GM19238 (cell line): Measurements from ENCODE around the gene CEP70.
"Not testable (repeated sequence)": the region's sequence is repeated elsewhere in the genome, so short reads cannot be mapped to it uniquely, and the experiment has no call there.

ENCODE experiments used
- DNase-seq: peaks from one replicate; pipeline ENCODE4 v3.0.0; 2011; ENCODE audit warnings: low spot score; ENCODE audit not compliant: insufficient read length

Gene CEP70

GRCh38 chr3:138594150-138594934 lies at the start of gene CEP70:
Gene CEP70 (minus strand): TSS chr3:138594260. CDS start chr3:138572927, 21,333 bp downstream.
- DNase-seq: peak; percentile 53

DNA sequence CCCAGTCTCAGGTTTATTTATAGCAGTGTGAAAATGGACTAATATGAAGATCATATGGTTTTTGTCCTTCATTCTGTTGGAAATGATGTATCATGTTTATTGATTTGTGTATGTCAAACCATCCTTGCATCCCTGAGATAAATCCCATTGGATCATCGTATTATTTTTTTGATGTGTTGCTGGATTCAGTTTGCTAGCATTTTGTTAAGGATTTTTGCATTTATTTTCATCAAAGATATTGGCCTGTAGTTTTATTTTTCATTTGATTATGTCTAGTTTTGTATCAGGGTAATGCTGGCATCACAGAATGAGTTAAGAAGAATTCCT lies 48.8 kb upstream of the CEP70 start:
- DNase-seq: no peak

- no peak for DNase-seq
These were observed 48.3 kb upstream of the CEP70 start for GRCh38 chr3:138642226-138642926.

GRCh38 chr3:138640537-138640936 lies 46.5 kb upstream of the CEP70 start:
- no peak for DNase-seq

DNA sequence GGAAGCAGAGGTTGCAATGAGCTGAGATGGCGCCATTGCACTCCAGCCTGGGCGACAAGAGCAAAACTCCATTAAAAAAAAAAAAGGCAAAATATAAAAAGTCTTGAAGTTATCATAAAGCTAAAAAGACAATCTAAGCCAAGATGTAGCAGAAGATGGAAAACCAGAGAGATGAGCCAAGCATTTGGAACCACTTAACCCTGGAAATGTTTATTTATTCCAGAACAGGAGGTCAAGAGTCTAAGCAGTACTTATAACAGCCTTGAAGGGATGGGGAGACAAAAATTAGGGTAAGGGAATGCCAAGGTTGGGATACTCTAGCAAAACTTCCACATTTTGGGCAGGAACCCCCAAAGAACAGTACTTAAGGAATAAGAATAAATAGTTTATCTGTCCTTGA lies 44.6 kb upstream of the CEP70 start:
- no peak for DNase-seq

- no peak for DNase-seq
These were observed 35.5 kb upstream of the CEP70 start for GRCh38 chr3:138629526-138629925.

DNA sequence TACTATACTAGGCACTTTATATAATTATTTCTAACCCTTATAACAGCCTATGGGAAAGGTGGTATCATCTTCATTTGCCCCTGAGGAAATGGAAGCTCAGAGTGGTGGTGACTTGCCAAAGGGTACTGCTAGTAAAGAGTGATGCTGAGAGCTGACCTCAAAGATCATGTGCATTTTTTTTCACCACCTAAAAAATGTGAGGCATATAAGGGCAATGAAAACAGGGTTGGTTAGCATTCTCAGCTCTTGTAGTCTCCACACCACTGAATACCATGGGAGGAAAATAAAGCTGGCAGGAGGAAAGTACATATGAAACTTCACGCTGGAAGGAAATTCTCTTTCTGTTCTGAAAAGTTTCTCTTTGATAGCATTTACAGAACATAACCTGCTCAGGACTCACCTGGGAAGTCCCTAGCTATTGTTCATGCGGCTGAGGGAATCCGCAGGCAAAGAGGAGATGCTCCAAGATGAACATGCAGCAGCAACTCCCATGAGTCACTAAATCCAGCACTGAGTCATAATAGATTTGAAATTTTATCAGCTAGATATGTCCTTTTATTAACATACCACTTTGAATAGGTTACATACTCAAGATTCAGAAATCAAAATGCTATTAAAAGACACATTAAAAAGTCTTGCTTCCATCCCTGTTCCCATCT lies 31.8 kb upstream of the CEP70 start:
- no peak for DNase-seq

DNA sequence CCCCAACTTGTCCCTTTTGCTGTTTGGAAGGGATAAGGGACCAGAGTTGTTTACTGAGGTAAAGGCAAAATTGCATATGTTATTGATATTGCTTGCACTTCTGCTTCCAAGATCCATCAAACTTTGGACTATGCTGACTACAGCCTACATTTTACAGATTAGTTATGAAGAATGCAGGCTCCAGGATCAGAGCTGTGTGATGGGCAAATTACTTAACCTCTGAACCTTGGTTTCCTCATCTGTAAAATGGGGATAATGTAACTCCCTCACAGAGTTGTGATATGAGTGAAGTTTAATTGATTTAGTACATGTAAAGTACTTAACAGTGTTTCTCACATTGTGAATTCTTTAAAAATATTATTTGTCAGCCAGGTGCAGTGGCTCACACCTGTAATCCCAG lies 30.5 kb upstream of the CEP70 start:
- no peak for DNase-seq

DNA sequence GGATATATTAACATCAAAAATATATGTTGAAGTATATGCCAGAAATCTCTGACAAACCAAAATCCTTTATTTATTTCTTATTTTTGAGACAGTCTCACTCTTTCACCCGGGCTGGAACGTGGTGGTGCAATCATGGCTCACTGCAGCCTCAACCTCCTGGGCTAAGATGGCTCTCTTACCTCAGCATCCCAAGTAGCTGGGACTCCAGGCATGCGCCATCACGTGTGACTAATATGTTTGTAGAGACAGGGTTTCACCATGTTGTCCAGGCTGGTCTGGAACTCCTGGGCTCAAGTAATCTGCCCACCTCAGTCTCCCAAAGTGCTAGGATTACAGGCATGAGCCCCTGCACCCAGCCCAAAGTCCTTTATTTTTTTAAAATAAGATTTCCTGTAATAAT lies 26.4 kb upstream of the CEP70 start:
- DNase-seq: no peak

GRCh38 chr3:138615462-138615861 lies 21.4 kb upstream of the CEP70 start:
- DNase-seq: no peak

- no peak for DNase-seq
These were observed 15.8 kb upstream of the CEP70 start for GRCh38 chr3:138609898-138610266.

DNA sequence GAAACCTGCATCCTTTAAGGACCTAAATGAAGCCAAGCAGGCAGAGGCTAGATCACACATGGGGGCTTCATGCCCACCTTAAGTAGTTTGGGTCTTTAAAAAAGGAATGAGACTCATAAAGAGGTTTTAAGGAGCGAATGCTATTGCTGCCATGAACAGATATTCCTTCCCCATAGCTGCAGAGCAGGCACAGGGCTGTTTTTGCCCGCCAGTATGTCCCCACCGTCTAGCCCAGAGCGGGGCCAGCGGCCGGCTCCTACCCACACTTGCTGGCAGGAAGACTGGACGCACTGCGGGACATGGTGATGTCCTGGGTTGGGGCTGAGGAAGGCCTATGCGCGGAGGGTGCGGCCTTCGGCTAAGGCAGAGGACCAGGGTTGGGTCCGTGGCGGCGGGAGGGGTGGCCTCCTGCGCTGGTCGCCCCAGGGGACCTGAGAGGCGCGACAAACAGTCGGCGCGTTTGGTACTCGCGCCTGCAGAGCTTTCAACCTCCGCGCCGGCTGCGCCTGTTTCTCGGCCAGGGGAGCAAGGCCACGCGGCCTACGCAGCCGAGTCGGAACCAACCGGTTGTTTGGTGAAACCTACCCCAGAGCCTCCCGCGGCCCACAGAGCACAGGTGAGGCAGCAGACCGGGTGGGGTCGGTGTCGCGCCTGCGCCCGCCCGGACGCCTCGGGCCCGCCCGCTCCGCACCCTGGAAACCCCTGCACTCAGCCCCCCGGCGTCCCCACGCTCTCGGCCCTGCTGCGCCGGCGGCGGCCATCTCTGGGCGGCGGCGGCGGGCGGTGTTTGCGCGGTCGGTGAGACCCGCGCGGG lies 14.5 kb upstream of the CEP70 start, which contains the start of gene FAIM:
TSS of gene FAIM (plus strand) at position 450 of the 814 bp plus-strand sequence. CDS start 10,956 bp downstream, outside the sequence.
- peak; percentile 55 for DNase-seq

DNA sequence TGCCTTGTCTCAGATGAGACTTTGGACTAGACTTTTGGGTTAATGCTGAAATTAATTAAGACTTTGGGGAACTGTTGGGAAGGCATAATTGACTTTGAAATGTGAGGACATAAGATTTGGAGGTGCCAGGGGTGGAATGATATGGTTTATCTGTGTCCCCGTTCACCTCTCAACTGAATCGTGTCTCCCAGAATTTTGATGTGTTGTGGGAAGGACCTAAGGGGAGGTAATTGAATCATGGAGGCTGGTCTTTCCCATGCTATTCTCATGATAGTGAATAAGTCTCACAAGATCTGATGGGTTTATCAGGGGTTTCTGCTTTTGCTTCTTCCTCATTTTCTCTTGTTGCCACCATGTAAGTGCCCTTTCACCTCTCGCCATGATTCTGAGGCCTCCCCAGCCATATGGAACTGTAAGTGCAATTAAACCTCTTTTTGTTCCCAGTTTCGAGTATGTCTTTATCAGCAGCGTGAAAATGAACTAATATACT lies 10.1 kb upstream of the CEP70 start:
- not testable (repeated sequence) for DNase-seq

DNA sequence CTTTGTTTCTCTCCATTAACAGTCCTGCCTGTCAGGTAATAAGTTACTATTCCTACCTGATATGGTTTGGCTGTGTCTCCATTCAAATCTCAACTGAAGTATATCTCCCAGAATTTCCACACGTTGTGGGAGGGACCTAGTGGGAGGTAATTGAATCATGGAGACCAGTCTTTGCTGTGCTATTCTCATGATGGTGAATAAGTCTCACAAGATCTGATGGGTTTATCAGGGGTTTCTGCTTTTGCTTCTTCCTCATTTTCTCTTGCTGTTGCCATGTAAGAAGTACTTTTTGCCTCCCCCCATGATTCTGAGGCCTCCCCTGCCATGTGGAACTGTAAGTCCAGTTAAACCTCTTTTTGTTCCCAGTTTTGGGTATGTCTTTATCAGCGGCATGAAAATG lies 7.6 kb upstream of the CEP70 start:
- not testable (repeated sequence) for DNase-seq

GRCh38 chr3:138600100-138600745 lies 6.2 kb upstream of the CEP70 start:
- no peak for DNase-seq

DNA sequence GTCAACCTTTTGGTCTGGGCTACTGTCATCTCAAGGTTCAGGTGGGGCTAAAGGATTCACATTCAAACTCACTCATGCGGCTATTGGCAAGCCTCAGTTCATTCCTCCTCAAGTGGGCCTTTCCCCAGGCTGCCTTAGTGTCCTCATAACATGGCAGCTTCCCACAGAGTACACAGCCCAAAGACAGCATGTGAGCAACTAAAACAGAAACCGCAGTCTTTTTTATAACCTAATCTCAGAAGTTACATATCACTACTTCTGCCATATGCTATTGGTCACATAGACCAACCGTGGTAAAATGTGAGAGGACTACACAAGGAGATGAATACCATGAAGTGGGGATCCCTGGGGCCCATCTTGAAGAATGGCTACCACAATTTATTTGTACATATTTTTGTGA lies 4.5 kb upstream of the CEP70 start:
- no peak for DNase-seq

- DNase-seq: not testable (repeated sequence)
These were observed 3.3 kb upstream of the CEP70 start for GRCh38 chr3:138597186-138597976.

- no peak for DNase-seq
These were observed 1.0 kb upstream of the CEP70 start for GRCh38 chr3:138594935-138595610.

- no peak for DNase-seq
These were observed 441 bp downstream of the CEP70 start for GRCh38 chr3:138593488-138594149.
